HG02970 (cell line): Measurements from ENCODE around the gene WNT4.

Experiments used
- ATAC-seq: cut with Tn5 transposase; IDR thresholded peaks from one replicate; pipeline ENCODE4 v1.9.1; 2021; ENCODE audit warnings: mild to moderate bottlenecking, moderate library complexity, moderate number of reproducible peaks; ENCODE audit not compliant: unreplicated experiment, low FRiP score

The WNT4 gene

GRCh38 chr1:22132517-22133235 lies 10.2 kb downstream of the WNT4 start:
- no peak for ATAC-seq

DNA sequence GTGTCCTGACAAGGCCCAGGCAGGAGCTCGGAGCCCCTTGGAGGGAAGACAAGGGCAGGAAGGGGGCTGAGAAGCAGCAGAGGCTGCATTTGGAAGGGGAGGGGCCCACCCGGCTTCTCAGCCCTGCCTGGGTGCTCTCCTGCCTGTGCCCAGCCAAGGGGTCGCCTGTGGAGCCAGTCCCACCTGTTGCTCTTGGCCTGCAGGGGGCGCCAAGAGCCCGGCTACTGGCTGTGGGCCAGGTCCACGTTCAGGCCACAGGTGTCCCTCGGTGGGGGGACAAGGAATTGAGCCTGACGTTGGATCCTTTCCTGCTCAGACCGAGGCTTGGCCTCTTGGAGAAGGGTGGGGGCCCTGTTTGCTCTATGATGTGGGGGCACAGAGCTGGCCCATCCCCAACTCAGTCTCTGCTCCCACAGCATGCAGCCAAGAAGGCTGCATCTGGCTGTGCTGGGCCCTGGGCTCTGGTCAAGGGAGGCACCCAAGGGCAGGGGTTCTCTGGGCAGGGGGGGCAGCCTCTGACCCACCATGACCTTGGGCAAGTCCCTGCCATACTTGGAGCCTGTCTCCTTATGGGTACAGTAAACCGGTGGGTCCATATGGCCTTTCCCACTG lies 10.9 kb downstream of the WNT4 start:
- ATAC-seq, result no peak

GRCh38 chr1:22131062-22131461 lies 11.8 kb downstream of the WNT4 start:
- ATAC-seq, result no peak

- no peak for ATAC-seq
Measured at GRCh38 chr1:22129501-22130117, 13.3 kb downstream of the WNT4 start.

DNA sequence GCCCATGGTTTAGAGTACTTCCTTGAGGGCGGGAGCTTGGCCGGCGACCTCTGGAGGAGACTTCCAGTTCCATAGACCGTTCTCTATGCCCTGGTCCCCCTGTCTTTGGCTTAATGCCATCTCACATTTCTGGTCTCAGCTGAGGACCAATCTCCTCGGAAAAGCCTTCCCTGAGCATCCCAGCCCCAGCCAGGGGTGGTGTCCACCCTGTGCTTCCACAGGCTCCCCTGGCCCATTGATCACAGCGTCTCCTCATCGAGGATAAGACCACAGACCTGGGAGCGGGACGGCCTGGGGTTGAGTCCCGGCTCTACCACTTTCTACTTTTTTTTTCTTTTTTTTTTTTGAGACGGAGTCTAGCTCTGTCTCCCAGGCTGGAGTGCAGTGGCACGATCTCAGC lies 14.5 kb downstream of the WNT4 start:
- ATAC-seq, result no peak

- ATAC-seq, result no peak
Measured at GRCh38 chr1:22127731-22128130, 15.2 kb downstream of the WNT4 start.

- ATAC-seq, result no peak
Measured at GRCh38 chr1:22127248-22127647, 15.6 kb downstream of the WNT4 start.

DNA sequence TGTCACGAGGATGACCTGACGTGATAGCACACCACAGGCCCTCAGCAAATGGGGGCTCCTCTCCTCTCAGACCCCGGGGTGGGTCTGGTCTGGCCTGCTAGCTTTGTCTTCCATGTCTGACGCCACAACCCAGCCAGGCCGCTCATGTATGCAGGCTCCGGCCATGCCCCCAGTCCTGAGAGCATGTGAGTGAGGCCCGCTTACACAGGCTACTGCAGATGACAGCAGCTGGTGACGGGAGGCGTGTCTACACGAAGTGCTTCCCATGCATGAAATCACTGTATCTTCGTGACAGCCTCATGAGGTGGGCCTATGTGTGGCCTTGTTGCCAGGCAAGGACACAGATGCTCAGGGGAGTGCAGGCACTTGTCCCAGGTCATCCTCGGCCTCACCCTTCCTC lies 16.4 kb downstream of the WNT4 start:
- no peak for ATAC-seq

DNA sequence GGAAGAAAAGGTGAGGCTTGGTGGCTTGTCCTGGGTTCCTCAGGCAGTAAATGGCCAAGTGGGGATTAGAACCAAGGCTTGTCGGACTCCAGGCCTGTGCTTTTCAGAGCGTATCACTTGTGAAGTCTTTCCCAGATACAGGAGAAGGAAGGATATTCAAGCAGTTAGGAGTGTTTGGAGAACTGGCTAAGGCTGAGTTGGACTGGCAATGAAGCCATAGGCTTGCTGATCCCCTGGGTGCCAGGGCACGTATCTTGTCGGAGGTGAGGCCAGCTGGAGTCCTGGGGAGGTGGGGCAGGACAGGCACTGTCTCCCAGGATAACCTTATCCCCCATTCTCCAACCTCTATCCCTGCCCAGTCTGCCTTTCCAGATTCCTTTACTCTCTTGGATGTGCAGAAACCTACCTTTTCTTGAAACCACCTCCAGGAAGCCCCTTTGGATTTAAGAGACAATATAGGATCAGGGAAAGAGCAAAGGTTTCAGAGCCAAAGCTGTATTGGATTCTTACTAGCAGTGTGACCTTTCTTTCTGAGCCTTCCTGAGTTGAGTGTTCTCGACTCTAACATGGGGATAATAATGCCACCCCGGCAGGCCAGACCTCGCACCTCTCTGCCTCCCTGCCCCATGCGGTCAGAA lies 18.2 kb downstream of the WNT4 start:
- no peak for ATAC-seq

DNA sequence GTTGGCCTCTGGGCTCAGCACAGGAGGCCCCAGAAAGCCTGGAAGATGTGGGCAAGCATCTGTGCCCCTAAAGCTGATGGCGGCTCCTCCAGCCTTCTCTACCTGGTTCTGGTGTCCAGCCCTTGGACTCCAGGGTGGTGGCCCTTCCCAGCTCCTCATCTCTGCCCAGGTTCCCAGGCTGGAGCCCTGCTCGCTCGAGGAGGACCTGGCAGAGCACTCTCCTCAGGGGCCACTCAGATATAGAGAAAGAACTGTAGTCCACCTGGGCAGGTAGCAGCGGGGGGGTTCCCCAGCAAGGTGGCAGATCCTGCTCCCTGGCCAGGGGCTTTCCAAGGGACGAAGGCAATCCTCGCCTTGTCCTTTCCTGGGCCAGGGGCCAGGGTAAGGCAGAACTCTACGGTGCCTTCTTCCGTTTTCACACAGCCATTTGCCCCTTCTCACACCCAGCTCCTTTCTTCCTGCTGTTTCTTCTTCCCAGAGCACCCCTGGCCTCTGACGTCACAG lies 18.9 kb downstream of the WNT4 start:
- ATAC-seq, result no peak

DNA sequence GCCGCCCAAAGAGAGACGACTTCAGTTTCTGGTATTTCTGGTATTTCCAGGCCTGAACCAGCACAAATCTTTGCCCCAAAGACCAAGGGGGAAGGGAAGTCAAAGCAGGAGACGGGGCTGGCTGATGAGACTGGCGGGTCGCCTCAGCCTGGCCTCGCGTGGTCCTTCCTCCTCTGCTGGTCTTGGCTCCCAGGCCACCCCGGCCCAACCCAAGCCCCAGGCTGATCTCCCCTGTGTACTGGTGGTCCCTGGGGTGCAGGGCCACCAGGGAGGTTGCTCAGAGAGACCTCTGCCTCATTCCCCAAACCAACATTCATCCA lies 19.9 kb downstream of the WNT4 start:
- ATAC-seq, result no peak

DNA sequence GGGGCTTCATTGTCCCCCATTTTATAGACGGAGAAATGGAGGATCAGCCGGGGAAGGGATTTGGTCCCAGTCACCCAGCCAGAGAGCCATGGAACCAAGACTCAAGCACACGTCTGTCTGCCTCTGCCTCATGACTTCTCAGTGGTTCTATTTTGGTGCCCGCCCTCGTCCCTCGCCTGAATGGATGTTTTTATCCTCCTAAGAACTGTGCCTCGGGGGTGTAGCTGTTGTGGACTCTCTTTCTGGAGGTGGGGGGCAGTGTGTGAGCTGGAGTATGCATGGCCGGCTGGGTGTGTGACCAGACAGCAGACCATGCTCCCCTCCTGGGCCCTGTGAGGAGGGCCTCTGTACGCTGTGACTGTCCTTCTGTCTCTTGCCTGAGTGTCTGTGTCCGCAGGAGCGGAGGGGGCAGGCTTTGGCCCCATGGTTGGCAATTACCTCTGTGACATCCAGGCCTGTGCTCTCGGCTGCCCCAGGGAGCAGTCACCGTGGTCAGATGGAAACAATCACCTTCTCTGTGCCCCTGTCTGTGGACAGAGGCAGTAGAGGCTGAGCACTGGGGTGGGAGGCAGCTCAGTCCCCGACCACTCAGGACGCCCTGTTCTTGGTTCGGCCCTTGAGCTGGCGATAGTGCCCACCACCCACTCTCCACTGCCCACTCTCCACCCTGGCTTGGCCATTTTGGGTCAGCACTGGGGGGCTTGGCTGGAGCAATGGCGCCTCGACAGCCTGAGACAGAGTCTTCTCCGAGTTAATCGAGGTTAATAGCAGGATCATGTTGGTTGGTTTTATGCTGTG lies 20.4 kb downstream of the WNT4 start:
- no peak for ATAC-seq

GRCh38 chr1:22121421-22121911 lies 21.4 kb downstream of the WNT4 start:
- ATAC-seq, result no peak

DNA sequence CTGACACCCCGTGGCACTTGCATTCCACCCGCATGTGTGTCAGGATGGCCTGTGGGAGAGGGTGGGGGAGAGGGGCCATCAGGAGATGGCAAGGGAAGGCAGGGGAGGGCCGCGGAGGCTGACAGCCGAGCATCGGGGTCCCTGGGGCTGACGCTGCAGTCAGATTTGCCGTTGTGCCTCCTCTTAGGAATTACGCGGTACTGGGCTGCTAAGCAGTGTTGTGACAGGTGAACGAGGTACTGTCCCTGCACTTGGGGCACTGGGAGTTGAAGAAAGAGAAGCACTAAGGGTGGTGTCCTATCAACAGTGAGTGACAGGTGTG lies 22.5 kb downstream of the WNT4 start:
- no peak for ATAC-seq

GRCh38 chr1:22119626-22120468 lies 23.1 kb downstream of the WNT4 start:
- ATAC-seq, result no peak

- no peak for ATAC-seq
Measured at GRCh38 chr1:22118291-22118992, 24.5 kb downstream of the WNT4 start.

- no peak for ATAC-seq
Measured at GRCh38 chr1:22117851-22118250, 25.0 kb downstream of the WNT4 start.

GRCh38 chr1:22117238-22117637 lies 25.7 kb downstream of the WNT4 start:
- no peak for ATAC-seq

DNA sequence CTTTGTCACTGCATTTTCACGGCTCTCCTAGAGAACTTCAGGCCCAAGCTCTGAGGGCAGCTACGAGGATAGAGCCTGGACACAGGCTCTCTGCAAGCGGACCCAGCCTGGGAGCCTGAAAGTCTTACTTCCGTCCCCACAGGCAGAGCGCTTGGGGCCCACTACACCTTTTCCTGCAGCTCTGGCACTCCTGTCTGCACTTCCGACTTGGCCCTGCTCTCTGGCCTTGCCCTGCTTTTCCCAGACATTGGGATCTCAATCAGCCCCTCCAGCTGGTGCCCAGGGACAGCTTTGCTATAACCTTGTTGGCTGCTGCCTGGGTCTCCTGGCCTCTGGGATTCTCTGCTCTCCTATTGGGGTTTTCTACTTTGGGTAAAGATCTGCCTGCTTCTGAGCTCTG lies 27.6 kb downstream of the WNT4 start:
- ATAC-seq, result no peak
